HG02588 (cell line): ENCODE data around the gene SRD5A1.

Source experiments
- ATAC-seq: cut with Tn5 transposase; IDR thresholded peaks from one replicate; pipeline ENCODE4 v1.9.1; 2021; ENCODE audit warnings: mild to moderate bottlenecking, moderate library complexity; ENCODE audit not compliant: unreplicated experiment

Gene SRD5A1, protein sequence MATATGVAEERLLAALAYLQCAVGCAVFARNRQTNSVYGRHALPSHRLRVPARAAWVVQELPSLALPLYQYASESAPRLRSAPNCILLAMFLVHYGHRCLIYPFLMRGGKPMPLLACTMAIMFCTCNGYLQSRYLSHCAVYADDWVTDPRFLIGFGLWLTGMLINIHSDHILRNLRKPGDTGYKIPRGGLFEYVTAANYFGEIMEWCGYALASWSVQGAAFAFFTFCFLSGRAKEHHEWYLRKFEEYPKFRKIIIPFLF

DNA sequence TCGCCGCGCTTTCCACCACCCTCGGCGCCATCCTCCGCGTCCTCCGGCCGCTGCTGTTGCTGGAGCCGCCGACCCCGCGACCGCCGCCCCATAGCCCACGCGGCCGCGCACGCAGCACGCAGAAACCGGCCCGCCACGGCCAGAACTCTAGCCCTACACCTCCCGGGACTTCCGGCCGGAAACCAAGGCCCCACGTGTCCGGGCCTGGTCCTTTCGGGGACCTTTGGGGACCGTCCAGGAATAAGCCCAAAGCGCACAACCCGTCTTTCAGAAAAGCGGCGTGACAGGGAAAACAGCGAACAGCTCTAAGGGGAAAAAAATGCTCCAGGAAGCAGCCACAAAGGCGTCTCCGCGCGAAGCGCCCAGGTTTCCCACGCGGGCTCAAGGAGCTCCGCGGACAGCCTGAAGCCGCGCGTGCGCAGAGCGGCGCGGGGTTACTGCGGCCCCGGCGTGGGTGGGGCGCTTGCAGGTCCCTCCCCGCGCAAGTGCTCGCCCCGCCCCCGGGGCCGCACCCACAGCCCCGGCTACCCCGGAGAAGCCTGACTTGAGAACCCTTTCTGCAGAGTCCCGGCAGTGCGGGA is at the start of gene SRD5A1, which contains the start of gene NSUN2:
Gene SRD5A1, plus strand, starts transcription at position 553 of the 581 bp plus-strand sequence. CDS start 137 bp downstream, outside the sequence.
Gene NSUN2, minus strand, starts transcription at position 157 of the 581 bp plus-strand sequence. Its CDS starts 65 bp downstream, at position 92.
- ATAC-seq = peak; percentile 88

DNA sequence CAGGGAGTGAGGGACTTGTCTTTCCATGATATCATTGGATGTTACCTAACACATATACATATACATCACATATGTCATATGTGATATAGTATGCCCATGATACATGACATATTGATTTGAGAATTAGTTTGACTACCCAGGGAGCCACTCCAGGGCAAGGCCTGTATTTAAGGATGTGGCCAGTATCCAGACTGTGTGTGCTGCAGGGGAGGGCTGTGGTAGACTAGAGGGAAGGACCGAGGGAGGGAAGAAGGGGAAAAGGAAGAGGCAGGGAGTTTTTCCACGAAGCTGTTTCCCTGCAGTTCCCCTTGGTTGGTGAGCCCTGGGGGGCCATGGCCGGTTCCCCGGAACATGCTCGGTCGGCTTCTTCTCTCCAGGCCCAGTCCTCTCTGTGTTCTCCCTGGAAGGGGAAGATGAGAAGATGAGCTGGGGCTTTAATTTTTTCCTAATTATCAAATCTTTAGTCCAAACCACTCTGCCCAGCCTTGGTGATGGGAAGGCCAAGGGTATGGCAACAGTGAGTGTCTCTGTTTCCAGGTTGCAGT is 49.1 kb upstream of the SRD5A1 start:
- ATAC-seq = no peak

DNA sequence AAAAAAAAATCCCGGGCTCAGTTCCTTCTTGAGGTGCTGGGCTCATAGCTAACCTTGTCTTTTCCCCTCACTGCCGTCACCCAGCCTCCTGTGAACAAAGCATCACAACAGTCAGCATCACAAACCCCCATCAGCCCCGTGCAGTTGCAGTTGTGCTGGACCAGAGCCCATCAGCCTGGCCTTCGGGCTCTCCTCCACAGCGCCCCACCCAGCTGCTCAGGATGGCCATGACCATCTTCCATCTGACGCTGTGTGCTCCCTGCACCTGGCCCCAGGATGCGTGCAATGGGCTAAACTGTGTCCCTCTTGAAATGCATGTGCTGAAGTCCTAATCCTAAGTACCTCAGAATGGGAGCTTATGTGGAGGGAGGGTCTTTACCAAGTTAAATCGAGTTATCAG is 48.5 kb upstream of the SRD5A1 start:
- no peak for ATAC-seq

DNA sequence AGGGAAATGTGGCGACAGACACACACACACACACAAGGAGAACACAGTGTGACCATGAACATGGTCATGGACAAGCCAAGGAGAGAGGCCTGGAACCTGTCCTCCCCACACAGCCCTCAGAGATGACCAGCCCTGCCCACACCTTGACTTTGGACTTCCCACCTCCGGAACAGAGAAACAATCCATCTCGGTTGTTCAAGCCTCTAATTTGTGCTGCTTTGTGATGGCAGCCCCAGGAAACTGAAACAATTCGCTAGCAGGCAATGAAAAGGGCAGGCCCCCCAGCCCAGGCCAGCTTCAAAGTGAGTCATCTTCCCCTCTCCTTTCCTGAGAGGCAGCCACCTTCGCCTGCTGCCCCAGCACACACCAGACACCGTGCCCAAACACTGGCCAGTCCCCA is 48.1 kb upstream of the SRD5A1 start:
- ATAC-seq = no peak

DNA sequence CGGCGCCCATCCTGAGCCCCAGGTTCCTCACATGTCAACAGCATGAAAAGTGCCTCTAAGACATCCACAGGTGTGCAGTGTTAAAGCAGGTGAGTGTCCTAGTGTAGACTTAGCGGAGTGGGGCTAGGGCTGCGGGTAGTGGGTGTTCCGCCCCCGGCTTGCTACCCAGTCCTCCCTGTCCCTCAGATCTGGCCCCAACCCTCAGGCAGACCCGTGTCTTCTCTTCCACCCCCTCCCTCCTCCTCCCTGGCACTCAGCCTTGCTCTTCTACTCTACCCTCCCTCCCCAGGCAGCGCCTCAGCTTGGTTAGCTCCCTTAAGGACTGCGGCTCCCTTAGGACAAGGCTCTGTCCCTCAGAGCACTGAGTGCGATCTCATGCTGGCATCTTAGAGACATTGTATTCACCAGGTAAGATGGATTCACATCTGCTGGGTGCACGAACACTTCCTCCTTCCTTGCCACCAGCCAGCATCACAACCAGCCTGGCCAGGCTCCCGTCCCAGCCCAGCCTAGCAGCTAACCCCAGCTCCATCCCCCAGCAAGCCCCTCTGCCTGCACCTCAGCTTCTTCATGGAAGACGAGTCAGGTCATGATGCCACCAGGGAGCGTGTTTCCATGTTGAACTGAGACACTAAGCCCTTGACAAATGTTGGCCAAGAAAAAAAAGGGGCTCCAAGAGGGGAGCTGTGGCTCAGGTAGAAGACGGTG is 47.1 kb upstream of the SRD5A1 start:
- no peak for ATAC-seq

DNA sequence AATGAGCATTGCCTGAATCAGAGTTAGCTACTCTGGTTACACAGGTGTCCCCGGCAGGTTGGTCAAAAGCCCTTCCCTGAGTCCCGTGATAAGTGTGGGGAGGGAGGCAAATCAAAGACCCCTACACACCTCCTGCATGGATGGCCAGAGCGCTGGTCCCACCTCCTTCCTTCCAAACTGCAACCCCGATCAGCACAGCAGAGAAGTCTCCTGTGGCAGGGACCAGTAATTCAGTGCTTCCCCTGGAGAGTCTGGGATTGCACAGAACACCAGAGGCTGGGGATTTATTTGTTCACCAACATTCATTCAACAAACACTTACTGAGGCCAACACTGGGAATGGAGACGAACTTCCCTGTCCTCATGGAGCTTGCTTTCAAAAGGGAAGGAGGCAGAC is 46.6 kb upstream of the SRD5A1 start:
- no peak for ATAC-seq

DNA sequence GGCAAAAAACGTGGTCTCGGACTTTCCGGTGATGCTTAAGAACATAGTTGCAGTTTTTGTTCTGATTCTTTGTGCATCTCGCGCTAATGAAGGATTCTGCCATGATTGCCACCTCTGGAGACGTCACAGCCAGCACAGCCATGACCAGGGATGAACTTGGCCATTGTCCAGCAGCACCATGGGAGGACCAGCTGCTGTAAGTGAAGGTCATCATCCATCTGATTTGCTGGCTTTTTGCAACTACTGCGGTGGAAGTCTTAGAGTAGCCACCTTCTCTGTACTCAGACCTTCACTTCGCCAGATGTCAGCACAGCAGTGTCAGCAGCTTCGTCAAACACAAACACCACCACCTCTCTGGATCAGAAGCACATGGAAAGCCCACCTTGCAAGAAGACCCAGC is 46.1 kb upstream of the SRD5A1 start:
- ATAC-seq = no peak

DNA sequence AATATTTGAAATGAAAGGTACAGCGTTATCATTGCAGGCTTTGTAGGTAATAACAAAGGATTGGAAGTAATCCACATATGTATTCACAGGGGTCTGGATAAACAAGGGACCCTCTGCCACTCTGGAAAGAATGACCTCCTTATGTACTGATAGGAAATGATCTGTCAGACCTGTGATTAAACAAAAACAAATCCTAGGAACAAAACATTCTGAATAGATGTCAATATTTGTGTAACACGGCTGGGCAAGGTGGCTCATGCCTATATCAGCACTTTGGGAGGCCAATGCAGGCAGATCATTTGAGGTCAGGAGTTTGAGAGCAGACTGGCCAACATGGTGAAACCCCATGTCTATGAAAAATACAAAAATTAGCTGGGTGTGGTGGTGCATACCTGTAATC is 42.7 kb upstream of the SRD5A1 start:
- ATAC-seq = no peak

DNA sequence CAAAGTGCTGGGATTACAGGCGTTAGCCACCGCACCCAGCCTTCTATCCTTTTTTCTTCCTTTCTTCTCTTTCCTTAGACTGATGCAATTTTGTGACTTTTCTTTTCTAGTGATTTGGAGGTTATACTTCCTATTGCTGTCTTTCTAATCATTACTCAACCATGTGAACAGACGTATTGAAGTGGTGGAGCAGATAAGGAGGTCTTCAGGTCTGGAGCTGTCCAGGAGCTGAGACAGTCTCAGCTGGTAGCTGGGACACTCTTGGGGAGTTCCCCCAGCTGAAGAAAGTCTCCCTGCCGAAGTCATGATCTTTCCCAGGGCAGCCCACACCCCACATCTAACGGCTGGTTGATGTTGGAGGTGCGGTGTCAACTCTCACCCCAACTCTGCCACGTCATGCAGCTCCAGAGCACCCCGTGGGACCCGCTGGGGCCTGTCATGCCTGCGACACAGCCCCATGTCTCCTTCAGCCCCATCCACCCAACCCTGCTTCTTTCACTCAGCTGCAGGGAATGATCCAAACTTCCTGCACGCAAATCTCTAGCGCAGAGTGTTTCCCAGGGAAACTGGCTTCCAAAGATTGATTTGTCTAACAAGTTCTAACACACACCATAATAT is 41.5 kb upstream of the SRD5A1 start:
- no peak for ATAC-seq

DNA sequence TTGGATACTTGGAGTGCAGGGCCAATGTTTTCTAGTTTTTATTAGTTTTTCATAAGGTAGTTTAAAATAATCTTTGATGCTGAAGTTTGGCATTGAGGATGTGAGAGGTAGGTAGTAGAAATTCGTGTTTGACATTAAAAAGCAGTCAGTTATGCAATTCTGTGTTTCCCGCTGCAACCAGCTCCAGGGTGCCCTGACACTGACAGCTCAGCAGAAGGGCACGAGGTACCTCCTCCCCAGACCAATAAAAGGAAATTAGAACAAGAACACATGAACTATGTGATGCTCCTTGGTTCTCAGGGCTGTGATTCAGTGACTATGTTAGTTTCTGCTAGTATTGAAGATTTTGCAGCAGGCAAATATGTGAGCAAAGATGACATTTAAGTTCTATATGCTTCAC is 40.6 kb upstream of the SRD5A1 start:
- no peak for ATAC-seq

DNA sequence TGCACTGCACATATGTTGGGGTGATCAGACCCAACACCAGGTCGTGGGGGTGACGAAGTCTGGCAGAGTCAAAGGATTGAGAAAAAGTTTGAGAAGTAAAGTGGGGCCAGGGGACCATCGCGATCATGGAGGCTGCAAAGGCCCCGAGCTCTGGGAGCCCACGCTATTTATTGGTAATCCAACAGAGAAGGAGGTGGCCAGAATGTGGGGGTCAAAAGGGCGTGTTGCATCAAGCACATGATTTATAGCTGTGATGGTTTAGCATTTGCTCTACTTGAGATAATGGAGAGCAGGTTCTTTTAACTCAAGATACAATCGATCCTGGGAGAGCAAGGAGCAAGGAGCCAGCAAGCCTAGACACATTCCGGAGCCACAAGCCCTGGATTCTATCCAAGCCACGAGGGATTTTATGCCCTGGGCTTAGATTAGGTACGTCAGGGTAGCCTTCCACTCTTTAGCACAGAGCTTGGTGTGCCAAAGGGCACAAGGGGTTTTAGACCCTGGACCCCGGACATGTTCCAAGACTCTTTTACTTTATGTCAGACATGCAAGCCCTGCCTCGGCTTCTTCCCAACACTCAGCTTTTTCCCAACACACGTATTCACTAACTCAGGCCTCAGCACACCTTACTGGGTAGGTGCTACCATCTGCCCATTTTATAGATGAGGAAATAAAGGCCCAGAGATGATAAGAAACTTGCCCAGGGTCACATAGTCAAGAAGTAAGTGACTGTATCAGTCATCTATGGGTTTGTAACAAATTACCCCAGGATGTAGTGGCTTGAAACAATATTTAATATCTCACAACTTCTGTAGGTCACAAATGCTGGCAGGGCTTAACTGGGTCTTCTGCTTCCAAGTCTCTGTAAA is 39.9 kb upstream of the SRD5A1 start:
- ATAC-seq = no peak

DNA sequence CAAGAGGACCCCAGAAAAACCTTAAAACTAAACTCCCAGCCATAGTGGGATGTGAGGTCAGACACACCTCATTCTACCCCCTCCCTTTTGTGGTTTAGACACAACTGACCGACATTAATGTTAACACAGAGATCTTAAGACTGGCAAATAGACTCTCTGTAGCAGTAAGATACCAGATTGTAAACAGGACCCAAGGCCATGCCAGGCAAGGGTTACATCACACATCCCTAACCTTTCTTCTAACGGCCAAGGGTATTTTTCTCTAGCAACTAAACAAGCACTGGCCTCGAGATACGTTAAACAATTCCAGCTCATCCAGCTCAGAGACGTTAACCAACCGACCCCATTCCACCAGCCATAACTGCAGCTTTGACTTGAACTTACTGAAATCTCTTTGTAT is 39.2 kb upstream of the SRD5A1 start:
- no peak for ATAC-seq

DNA sequence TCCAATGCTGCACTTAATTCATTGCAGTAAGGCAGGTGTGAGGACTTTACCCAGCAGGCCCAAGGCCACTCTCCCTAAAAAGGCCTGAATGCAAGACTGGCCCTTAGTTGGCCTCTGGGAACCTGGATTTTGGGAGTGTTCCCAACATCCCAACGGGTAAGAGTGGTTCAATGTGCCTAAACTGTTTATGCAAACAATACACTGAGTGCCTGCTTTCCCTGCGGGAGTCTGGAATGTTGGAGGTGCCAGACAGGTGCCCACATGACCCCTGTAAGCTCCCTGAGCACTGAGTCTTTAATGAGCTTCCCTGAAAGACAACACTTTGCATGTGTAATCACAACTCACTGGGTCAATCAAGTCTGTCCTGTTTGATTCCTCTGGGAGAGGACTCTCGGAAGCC is 37.8 kb upstream of the SRD5A1 start:
- no peak for ATAC-seq

DNA sequence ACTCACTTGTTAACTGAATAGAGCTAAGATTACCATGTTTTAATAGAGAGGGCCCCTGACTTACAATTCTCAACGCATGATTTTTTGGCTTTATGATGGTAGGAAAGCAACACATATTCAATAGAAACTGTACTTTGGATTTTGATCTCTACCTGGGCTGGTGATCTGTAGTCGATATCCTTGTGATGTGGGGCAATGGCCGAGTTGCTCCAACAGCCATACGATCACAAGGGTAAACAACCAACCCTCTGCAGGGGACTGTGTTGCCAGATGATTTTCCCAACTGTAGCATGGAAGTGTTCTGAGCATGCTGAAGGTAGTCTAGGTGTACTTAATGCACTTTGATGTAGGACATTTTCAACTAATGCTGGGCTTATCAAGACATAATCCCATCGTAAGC is 36.9 kb upstream of the SRD5A1 start:
- ATAC-seq = no peak

DNA sequence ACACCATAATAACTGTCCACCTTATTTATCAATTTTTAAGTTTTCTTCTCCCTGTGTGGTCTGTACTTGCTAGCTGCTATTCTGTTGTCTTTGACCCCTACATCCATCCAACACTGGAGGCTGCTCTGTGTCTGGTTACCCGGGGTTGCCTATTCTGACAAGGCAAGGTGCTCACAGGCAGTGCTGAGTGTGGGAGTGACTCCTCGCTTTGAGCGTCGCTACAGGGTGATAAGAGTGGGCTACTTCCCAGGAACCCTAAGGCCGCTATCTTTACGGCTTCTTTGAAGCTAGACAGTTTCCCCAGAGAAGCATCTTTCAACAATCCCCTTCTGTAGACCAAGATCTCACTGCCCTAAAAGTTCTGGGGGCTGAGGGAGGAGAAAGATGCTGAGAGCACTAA is 35.7 kb upstream of the SRD5A1 start:
- ATAC-seq = no peak

DNA sequence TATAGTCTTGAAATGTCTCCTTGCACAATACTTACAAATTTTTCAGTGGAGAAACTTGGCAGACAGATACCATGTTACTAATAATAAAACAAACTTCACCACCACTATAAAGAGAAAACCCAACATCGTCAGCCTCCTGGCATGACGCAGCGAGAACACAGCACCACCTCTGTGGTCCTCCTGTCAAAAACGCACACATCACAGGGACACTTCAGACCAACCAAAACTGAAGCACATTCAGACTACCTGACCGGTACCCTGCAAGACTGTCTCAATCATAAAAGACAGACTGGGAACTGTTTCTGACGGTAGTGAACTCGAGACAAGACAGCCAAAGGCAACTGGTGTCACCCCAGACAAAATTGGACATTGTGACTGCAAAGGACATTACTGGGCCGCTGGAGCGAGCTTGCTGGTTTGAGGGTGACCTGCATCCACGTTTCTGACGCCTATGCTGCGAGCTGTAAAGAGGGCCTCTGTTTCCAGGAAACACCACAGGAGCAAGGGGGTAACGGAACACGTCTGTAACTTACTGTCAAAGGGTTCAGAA is 34.8 kb upstream of the SRD5A1 start:
- ATAC-seq = no peak

DNA sequence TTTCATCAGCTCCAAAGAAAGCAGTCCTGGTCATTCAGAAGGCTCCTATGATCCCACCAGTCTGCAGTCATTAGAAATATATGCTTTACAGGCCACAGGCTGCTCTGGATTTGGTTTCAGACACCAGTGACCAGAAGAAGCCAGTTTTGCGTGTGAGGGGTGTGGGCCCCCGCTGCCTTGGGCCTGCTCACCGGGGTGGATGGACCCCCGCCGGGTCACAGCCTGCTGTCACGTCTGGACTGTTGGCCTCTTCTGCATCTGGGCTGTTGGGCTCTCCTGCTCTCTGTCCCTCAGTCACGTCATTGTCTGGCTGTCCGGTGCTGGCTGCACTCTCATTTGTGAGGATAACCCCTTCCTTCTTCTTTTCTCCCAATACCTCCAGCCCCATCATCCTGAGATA is 33.5 kb upstream of the SRD5A1 start:
- ATAC-seq = no peak

DNA sequence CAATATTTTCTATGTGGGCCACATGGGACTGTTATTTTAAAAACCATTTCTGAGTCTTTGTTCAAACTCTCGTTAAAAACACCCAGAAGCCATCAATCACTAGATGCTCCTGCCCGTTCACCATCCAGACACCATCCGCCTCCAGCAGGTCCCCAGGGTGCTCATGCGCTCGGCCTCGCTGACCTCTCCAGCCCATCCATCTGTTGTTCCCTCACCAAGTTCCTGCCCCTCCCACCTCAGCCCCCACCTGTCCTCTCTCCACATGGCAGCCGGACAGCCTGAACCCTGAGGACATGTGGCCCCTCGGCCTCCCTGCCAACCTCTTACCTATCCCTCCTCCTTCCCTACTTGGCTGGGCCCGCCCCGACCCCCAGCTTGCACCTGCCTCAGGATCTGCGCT is 32.0 kb upstream of the SRD5A1 start:
- ATAC-seq = no peak

DNA sequence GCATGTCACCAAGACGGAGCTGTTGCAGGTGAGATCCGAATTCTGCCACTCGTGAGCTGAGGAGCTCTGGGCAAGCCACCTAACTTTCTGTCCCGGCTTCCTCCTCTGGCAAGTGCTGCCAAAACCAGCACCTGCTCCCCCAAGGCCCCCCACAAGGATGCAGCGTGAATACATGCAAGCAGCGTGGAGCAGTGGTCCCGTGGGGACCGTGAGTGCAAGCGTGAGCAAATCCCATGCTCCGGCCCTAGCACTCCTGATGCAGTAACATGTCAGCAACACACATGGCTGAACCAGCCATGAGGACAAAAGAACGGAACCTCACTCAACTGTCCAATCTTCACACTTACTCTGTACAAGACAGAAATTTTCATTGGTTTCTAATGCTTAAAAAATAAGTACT is 31.4 kb upstream of the SRD5A1 start:
- no peak for ATAC-seq

DNA sequence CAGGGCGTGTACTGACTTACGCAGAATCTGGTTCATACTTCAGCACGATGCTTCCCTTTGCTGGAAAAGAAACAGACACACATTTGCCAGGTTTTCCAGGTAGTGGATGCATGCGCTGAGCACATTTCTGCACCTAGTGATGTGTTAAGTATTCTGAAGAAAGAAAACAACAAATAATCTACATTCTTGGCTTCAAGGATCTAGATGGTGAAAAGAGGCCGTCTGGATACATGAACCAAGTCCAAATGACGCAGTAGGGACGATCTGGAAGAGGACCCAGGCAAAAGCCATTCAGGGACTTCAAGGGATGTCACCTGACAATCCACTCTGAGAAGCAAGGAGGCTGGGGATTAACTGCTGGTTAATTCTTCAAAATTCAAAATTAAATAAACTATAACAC is 30.8 kb upstream of the SRD5A1 start:
- ATAC-seq = no peak
